Activated T-cell treated with anti-CD3 and anti-CD28 coated beads, Interleukin-2, amount 50 U/mL, for 24 hours (primary cell): ENCODE results near the gene MSH2.

Experiments
- DNase-seq: peaks from one replicate; pipeline ENCODE4 v3.0.0-alpha.2; 2020
- H3K27ac Mint-ChIP-seq: 2 replicates; pipeline ENCODE4 v1.8.0; 2020; ENCODE audit warnings: mild to moderate bottlenecking, mixed read lengths
- H3K27me3 Mint-ChIP-seq: 2 replicates; pipeline ENCODE4 v1.8.0; 2020; ENCODE audit warnings: mixed read lengths
- H3K36me3 Mint-ChIP-seq: 2 replicates; pipeline ENCODE4 v1.8.0; 2020; ENCODE audit warnings: low read depth, mixed read lengths
- H3K4me1 Mint-ChIP-seq: 2 replicates; pipeline ENCODE4 v1.8.0; 2020; ENCODE audit warnings: low read depth, mixed read lengths
- H3K4me3 Mint-ChIP-seq: 2 replicates; pipeline ENCODE4 v1.8.0; 2020; ENCODE audit warnings: mild to moderate bottlenecking, moderate library complexity, mixed read lengths
- H3K9me3 Mint-ChIP-seq: 2 replicates; pipeline ENCODE4 v1.8.0; 2020; ENCODE audit warnings: mixed read lengths

Gene MSH2

DNA sequence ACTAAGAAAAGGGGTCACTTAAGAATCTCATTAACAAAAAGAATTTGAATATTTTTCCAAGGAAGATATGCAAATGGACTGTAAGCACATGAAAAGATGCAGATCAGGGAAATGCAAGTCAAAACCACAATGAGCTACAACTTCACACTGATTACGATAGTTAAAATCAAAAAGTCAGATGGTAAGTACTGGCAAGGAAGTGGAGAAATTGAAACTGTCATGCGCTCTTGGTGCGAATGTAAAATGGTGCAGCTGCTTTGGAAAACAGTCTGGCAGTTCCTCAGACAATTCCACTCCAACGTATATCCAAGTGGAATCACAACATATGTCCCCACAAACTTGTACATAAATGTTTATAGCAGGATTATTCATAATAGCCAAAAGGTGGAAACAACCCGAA is 81.4 kb downstream of the MSH2 start:
- DNase-seq, result no peak
- H3K9me3 Mint-ChIP-seq, result no peaks in the 10 kb centered on the region
- H3K4me1 Mint-ChIP-seq, result peaks cover 16% of the 10 kb centered on the region
- H3K4me3 Mint-ChIP-seq, result no peak overlapping the region
- H3K27ac Mint-ChIP-seq, result no peak overlapping the region
- H3K27me3 Mint-ChIP-seq, result no peaks in the 10 kb centered on the region
- H3K36me3 Mint-ChIP-seq, result peaks cover 61% of the 10 kb centered on the region

DNA sequence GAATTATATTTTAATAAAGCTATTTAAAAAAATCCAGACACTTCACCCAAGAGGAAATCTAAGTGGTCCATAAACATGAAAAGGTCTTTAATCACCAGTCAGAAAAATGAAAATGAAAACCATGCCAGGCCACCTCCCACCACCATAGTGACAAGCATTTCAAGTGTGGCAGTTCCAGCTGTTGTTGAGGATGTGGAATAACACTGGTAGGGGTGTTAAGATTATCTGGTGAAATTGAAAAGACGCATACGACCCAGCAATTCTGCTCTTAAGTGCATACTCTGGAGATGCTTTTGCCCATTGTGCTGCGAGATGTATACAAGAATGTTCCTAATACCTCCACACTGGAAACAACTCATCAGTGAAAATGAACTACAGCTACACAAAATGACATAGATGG is 82.2 kb downstream of the MSH2 start:
- Mint-ChIP-seq H3K9me3 (no peaks in the 10 kb centered on the region), H3K4me1 (peaks cover 16% of the 10 kb centered on the region), H3K27me3 (no peaks in the 10 kb centered on the region), H3K27ac (no peak overlapping the region), H3K36me3 (peaks cover 60% of the 10 kb centered on the region), H3K4me3 (no peak overlapping the region)
- no peak for DNase-seq

DNA sequence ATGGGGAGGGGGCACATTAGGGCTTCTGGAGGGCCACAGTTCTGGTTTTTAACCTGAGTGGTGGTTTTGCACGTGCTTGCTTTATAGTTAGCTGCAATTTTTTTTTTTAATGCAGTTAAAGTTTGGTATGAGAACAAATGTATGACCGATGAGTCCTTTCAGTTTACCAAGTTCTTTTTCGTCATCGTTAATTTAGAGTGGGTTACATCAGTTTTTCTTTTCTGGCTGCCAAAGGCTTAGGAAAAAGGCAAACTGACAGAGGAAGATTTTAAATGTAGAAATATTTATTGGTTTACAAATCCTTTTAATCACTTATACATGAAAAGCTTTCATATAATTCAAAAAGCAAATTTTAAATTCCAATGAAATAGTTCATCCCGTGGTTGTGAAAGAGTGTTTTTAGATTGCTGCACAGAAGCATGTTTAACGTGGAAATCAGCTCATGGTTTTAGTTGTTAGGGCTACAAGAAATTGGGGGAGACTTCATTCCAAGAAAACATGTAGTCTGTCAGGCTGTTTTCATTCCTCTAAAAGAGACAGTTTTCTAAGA is 82.9 kb downstream of the MSH2 start:
- DNase-seq, result no peak
- H3K27ac Mint-ChIP-seq, result no peak overlapping the region
- H3K36me3 Mint-ChIP-seq, result peaks cover 58% of the 10 kb centered on the region
- no peaks in the 10 kb centered on the region for H3K9me3 Mint-ChIP-seq
- H3K4me3 Mint-ChIP-seq, result no peak overlapping the region
- no peaks in the 10 kb centered on the region for H3K27me3 Mint-ChIP-seq
- H3K4me1 Mint-ChIP-seq, result peaks cover 16% of the 10 kb centered on the region

DNA sequence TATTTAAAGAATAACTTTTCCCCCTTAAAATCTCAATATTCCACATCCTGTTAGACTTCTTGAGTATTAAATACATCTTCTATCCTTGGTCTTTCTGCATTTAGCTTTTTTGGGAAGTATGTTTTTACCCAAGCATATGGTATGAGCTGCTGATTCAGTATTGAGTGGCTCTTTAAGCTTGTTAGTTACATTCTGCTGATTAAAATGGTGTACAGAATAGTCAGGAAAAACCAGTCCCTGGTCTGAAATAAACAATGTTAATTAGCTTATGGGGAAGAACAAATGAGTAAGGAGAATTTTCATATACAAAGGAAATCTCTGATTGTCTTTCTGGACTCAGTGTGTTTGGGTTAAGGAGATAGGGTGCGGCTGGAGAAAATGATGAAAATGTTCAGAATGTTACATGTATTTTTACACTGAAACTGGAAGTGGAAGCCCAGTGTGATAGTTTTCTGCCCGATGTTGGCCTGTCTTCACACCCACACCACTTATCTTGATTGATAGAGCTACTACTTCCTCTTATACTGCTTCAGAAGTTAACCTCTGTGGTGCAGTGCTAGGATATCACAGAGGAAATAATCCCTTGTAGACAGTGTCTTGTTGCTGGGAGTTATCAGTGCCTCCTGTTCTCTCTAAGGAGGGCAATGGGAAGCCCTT is 84.0 kb downstream of the MSH2 start:
- Mint-ChIP-seq H3K27me3 (no peaks in the 10 kb centered on the region), H3K4me3 (no peak overlapping the region), H3K36me3 (peaks cover 52% of the 10 kb centered on the region), H3K4me1 (peaks cover 16% of the 10 kb centered on the region), H3K27ac (peak overlapping the region; percentile 62), H3K9me3 (no peaks in the 10 kb centered on the region)
- DNase-seq, result no peak

DNA sequence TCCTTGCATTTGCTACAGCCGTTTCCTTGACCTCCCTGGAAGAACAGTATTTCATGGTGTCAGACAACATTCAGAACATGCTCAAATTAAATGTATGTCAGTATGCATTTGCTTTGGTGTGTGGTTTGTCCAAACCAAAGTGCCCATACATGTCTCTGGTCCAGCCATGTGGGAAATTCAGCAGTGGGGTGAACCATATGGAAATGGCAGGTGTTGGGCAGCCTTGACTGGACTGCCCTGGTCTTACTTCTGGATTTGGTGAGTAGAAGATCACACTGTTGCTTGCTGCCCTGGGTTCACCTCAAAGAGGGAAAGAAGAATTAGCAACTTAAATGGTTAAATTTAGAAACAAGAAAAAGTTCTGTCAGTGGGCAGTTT is 84.5 kb downstream of the MSH2 start:
- Mint-ChIP-seq H3K9me3 (no peaks in the 10 kb centered on the region), H3K27me3 (no peaks in the 10 kb centered on the region), H3K4me3 (no peak overlapping the region), H3K36me3 (peaks cover 47% of the 10 kb centered on the region), H3K4me1 (peaks cover 16% of the 10 kb centered on the region), H3K27ac (no peak overlapping the region)
- DNase-seq, result no peak

DNA sequence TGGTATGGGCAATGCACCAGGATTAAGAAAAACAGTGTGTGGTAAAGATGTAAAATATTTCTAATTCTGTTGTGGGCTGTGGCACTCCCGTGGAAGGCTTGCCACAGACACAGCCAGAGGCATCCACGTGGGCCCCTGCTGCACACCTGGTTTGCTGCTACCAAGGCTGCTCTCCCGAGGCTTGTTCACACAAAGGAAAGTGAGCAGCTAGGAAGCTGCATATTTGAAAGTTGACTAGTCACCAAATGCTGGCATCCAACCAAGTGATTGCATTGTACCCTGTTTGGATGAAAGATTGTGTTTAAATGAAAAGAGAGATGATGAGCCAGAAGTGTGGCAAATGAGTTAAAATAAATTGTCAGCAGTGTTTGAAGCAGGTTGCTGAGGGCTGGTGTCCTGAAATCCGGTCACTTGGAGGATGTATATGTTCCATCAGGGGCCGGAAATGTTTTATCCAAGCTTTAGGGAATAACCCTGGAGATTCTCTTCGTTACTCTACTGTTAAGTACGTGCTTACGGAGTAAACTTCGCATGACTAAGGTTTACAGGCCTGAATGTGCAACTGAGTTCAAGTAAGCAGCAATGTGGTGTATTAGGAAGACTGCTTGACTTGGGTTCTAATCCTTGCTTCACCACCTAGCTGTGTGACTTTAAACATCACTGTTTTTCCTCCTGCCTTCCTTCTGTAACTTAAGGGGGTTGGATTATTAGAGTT is 86.1 kb downstream of the MSH2 start:
- no peak overlapping the region for H3K27ac Mint-ChIP-seq
- no peak for DNase-seq
- no peaks in the 10 kb centered on the region for H3K9me3 Mint-ChIP-seq
- peaks cover 16% of the 10 kb centered on the region for H3K4me1 Mint-ChIP-seq
- H3K4me3 Mint-ChIP-seq, result no peak overlapping the region
- peaks cover 37% of the 10 kb centered on the region for H3K36me3 Mint-ChIP-seq
- no peaks in the 10 kb centered on the region for H3K27me3 Mint-ChIP-seq

DNA sequence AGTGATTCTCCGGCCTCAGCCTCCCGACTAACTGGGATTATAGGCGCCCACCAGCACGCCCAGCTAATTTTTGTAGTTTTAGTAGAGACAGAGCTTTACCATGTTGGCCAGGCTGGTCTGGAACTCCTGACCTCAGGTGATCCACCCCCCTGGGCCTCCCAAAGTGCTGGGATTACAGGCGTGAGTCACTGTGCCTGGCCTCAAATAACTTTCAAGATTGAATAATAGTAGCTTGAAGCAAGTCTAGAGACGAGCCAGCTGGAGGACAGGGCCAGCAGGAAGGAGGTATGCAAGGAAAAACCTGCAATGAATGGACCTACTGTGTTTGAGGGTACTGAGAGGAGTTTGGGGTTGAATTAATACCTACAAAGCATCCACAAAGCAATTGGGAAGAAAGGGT is 87.5 kb downstream of the MSH2 start:
- Mint-ChIP-seq H3K27ac (no peak overlapping the region), H3K4me3 (no peak overlapping the region), H3K9me3 (no peaks in the 10 kb centered on the region), H3K27me3 (no peaks in the 10 kb centered on the region), H3K36me3 (peaks cover 23% of the 10 kb centered on the region), H3K4me1 (peaks cover 14% of the 10 kb centered on the region)
- DNase-seq, result no peak

DNA sequence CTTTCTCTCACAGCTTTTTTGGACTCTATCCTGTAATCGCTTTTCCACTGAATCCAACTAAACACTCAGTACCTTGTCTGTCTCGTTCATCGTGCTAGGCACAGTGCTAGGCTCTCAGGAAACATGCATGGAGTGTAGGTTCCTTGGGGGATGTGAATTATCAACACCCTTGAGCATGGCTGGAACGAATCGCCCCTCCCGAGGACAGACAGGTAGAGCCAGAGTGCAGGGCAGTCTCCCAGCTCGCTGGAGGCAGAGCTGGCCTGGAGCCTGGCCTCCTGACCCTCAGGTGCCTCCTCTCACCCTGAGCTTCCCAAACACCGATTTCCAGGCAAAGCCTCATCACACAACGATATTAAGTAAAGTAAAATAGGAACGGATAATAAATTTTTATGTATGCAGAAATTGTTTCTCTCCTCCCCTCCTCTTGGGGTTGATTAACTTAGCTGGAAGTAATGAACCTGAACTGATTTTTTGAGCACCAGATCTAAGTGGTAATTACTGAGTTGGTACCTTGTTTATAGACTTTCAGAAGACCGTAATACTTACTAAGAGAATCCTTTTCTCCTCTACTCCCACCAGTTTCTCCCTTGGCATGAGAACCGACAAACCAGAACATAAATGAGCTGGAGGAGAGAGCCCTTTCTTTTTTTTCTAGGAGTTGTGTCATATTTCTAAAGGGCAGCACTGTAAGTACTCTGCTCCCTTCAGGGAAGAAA is 90.5 kb downstream of the MSH2 start:
- H3K4me3 Mint-ChIP-seq, result no peak overlapping the region
- no peak for DNase-seq
- peaks cover 3% of the 10 kb centered on the region for H3K9me3 Mint-ChIP-seq
- no peaks in the 10 kb centered on the region for H3K4me1 Mint-ChIP-seq
- H3K36me3 Mint-ChIP-seq, result peaks cover 12% of the 10 kb centered on the region
- H3K27ac Mint-ChIP-seq, result no peak overlapping the region
- no peaks in the 10 kb centered on the region for H3K27me3 Mint-ChIP-seq

DNA sequence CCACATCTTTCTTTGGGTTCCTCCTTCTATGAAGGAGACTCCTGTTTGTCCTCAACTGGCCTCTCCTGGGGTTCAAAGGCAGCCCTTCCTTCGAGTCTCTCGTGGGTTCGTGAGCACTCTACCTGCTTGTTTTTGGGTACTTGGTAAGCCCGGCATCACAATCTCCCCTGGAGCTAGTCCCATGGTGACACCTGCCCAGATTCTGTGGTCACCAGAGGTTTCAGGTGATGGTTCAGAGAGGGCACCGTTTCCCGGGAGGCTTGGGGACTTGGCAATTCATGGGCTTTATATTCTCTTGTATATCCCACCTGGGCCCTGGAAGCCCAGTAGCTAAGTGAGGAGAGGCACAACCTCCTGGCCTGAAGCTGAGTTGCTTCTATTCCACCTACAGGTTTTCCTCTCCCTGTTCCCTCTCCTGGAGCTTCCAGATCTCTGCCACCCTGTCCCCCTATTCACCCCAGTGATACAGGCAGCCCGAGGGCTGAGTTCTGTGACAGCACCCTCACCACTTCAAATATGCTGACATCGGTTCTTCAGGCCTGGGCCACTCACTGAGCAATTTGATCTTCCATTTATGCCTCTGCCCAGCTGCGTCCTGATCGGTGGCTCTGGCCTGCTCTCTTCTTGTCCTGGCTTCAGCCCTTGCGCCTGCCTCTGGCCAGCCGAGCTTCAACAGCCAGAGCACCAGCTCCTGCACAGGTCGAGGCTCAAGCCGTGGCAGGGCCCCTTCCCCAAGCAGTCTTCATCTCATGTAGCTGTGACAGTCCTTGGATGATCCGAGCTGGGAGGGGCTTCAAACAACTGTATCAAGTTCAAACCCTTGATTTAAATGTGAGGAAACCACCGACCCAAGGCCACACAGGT is 91.5 kb downstream of the MSH2 start:
- Mint-ChIP-seq H3K4me1 (no peaks in the 10 kb centered on the region), H3K36me3 (peaks cover 15% of the 10 kb centered on the region), H3K27ac (no peak overlapping the region), H3K27me3 (no peaks in the 10 kb centered on the region), H3K9me3 (peaks cover 8% of the 10 kb centered on the region), H3K4me3 (no peak overlapping the region)
- no peak for DNase-seq

DNA sequence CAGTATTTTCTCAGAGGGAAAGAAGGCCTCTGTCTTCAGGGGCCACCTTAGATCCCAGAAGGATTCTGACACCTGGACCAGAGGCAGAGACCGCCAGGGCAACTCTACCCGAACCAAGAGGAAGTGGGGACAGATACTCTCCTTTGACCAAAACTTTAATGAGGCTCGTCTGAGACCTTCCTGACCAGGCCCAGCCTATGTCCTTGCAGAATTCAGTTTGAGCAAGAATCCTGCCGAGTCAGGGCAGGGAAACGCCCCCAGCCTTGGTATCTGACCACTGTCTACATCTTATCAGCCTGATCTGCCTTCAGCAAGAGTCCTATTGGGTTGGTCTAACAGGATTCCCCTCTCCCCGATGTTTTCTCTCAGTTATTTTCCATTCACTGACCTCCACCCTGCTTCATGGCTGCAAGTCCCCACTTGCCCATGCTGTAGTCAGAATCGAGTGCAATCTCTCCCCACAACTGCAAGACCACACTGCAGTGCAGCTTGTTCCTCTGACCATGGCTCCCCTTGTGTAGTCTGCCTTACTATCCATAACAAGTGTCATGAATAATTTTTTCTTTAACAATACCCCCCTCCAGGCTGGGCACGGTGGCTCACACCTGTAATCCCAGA is 95.0 kb downstream of the MSH2 start:
- H3K36me3 Mint-ChIP-seq, result peaks cover 22% of the 10 kb centered on the region
- peaks cover 17% of the 10 kb centered on the region for H3K9me3 Mint-ChIP-seq
- H3K4me1 Mint-ChIP-seq, result peaks cover 10% of the 10 kb centered on the region
- H3K27ac Mint-ChIP-seq, result no peak overlapping the region
- DNase-seq, result no peak
- no peak overlapping the region for H3K4me3 Mint-ChIP-seq
- H3K27me3 Mint-ChIP-seq, result no peaks in the 10 kb centered on the region

DNA sequence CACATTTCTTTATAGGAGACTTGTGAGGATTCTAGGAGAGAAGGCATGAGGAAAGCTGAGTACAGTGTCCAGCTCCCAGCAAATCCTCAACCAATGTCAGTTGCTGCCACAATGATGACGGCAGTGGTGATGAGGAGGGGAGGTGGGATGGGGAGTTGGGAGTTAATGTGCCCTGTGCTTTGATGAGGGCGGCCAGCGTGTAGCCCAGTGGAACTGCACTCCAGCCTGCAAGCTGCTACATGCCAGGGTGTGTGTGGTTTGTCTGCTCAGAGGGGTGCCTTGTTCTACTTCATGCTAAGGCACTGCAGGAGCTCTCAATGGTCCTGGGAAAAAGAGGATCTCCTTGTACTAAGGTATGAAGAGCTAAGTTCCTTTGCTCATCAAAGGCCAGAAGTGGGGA is 96.1 kb downstream of the MSH2 start:
- Mint-ChIP-seq H3K27ac (no peak overlapping the region), H3K4me3 (no peak overlapping the region), H3K9me3 (peaks cover 17% of the 10 kb centered on the region), H3K27me3 (no peaks in the 10 kb centered on the region), H3K4me1 (peaks cover 10% of the 10 kb centered on the region), H3K36me3 (peaks cover 22% of the 10 kb centered on the region)
- DNase-seq, result no peak

DNA sequence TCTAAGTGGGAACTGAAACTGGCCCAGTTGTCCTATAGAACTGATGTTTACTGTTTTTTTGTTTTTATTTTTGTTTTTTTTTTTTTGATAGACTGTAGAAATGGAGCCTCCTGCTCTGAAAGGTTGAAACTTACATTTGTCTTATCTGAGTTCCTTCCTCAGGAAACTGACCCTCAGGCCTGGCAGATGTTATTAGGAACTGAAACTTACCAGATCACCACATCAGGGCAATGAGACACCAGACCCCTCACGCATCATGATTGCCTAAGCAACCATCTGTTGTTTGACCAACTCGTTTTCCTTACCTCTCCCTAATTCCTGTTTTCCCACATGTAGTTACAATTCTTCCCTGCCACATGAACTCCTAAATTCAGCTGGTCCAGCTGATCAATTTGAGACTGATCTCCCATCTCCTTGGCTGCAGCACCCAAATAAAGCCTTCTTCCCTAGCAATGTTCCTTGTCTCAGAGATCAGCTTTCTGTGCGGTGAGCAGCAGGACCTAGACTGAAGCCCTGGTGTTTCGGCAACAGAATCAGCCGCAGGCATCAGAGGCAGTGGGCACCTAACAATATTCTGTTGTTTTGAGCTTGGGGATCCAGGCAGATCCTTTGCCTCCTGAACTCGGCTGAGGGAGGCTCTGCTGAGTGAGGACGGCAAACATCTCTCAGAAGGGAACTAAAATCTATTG is 96.8 kb downstream of the MSH2 start:
- Mint-ChIP-seq H3K4me1 (peaks cover 10% of the 10 kb centered on the region), H3K27ac (no peak overlapping the region), H3K36me3 (peaks cover 23% of the 10 kb centered on the region)

DNA sequence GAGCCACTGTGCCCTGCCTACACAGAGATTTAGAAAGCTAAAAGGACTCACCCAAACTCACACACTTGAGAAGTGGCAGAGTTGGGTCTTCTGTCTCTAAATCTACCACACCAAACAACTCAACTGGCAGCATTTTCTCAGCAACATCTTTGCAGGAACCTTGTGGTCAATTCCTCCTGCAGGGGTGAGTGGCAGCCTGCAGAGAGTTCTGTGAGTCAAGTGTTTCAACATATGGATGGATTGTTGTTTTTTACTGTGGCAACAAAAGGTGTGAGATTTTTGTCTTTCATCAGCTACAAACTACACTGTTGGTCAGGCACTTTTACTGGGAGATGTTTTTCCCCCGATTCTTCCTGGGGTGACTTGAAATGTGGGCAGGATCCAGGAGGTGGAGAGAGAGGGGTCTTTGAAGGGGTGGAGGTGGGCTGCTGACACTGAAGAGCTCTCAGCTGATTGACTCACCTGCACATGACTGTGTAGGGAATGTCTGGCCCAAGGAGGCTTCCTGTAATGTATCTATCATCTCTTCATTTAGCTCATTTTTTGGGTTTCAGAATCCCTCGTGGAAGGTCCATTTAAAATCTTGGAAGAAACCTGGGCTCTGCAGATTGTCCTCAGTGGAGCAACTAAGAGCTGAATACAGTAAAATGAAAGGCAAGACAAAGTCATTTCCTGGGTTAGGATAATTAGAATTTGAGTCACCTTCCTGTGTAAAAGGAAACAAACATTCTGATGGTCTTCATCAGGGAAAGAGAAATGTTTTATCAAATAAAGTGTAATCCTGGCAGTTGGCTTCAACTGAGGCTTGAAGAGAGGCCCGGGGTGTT is 98.6 kb downstream of the MSH2 start:
- Mint-ChIP-seq H3K4me1 (peaks cover 10% of the 10 kb centered on the region), H3K27ac (peak overlapping the region; percentile 39), H3K9me3 (peaks cover 30% of the 10 kb centered on the region), H3K27me3 (no peaks in the 10 kb centered on the region), H3K4me3 (no peak overlapping the region), H3K36me3 (peaks cover 28% of the 10 kb centered on the region)
- no peak for DNase-seq

More for the DNA sequence above, 96.8 kb downstream of the MSH2 start:
- Mint-ChIP-seq H3K27me3 (no peaks in the 10 kb centered on the region), H3K9me3 (peaks cover 23% of the 10 kb centered on the region), H3K4me3 (no peak overlapping the region)
- DNase-seq, result no peak
